SU-DHL-6 (cell line): ENCODE measurements around the gene NXNL1.

Experiments used
- EZH2phosphoT487 ChIP-seq: fragments of 200-600 bp; sonication (generic), shearing (Covaris generic); conservative IDR thresholded peaks from 2 replicates; pipeline ENCODE4 v1.6.1; 2018; ENCODE audit warnings: mild to moderate bottlenecking, antibody characterized with exemption, low read length, moderate library complexity, mixed read lengths
- TF ChIP-seq, protein P1 (sequence below): fragments of 200-600 bp; sonication (generic); IDR thresholded peaks from one replicate; pipeline ENCODE4 v1.5.1; 2017; ENCODE audit warnings: antibody characterized with exemption, mild to moderate bottlenecking, low read length, moderate library complexity; ENCODE audit not compliant: insufficient read depth, poor library complexity, severe bottlenecking

DNA sequence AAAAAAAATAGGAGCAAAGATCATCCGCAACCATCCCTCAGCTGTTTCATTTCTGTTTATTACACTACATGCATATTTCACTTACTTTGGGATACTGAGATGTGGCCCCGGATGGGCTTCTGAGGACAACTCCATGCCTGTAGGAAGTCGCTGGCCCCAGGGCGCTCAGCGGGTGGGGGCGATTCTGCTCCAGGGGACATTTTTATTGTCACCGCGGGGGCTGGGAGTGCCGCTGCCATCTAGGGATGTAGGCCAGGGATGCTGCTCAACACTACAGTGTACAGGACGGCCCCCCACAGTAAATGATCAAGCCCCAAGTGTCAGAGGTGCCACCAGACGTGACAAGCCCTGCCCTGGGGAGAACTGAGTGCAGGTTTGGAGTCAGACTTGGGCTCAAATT lies 48.9 kb downstream of the NXNL1 start:
- TF ChIP-seq, protein P1, sequence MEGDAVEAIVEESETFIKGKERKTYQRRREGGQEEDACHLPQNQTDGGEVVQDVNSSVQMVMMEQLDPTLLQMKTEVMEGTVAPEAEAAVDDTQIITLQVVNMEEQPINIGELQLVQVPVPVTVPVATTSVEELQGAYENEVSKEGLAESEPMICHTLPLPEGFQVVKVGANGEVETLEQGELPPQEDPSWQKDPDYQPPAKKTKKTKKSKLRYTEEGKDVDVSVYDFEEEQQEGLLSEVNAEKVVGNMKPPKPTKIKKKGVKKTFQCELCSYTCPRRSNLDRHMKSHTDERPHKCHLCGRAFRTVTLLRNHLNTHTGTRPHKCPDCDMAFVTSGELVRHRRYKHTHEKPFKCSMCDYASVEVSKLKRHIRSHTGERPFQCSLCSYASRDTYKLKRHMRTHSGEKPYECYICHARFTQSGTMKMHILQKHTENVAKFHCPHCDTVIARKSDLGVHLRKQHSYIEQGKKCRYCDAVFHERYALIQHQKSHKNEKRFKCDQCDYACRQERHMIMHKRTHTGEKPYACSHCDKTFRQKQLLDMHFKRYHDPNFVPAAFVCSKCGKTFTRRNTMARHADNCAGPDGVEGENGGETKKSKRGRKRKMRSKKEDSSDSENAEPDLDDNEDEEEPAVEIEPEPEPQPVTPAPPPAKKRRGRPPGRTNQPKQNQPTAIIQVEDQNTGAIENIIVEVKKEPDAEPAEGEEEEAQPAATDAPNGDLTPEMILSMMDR: no peak
- no peak for TF ChIP-seq EZH2phosphoT487
